Fibroblast of lung (primary cell): ENCODE results near the gene MAGEA4. TPM values are rescaled to one million over a fixed set of nuclear protein-coding genes. Genes with fewer than 3 reads are reported as not detected.

ENCODE experiments used
- DNase-seq, 2 donors: peaks; one replicate each; pipeline versions ENCODE4 v3.0.0 to v3.0.0-alpha.2; 2010; ENCODE audit warnings: low read depth in 2 of 2
- H2AFZ ChIP-seq: 2 replicates; pipeline ENCODE4 v1.5.1; 2012; ENCODE audit warnings: low read length, control low read depth, inconsistent platforms
- H3K27ac ChIP-seq: 2 replicates; pipeline ENCODE4 v1.5.1; 2011; ENCODE audit warnings: low read length, control low read depth; ENCODE audit not compliant: insufficient read depth
- H3K27me3 ChIP-seq: 2 replicates; pipeline ENCODE4 v1.5.1; 2011; ENCODE audit warnings: mild to moderate bottlenecking, low read length; ENCODE audit not compliant: control insufficient read depth, insufficient read depth
- H3K36me3 ChIP-seq: 2 replicates; pipeline ENCODE4 v1.5.1; 2011; ENCODE audit warnings: low read length; ENCODE audit not compliant: control insufficient read depth, insufficient read depth
- H3K4me1 ChIP-seq: 2 replicates; pipeline ENCODE4 v1.5.1; 2011; ENCODE audit warnings: low read length; ENCODE audit not compliant: control insufficient read depth, insufficient read depth; ENCODE audit errors: extremely low read depth
- H3K4me2 ChIP-seq: 2 replicates; pipeline ENCODE4 v1.5.1; 2011; ENCODE audit warnings: low read length, control low read depth; ENCODE audit not compliant: insufficient read depth; ENCODE audit errors: extremely low read depth
- H3K4me3 ChIP-seq, 4 experiments: fragments of 200-600 bp in 1 of 4; sonication (generic) in 1 of 4; replicated peaks in 1 of 4; 2 replicates each; pipeline ENCODE4 v1.5.1; 2011 to 2016; ENCODE audit warnings: low read length in 4 of 4, low read depth in 3 of 4, mild to moderate bottlenecking in 3 of 4, control low read depth in 2 of 4, inconsistent platforms in 1 of 4, mixed read lengths in 1 of 4; ENCODE audit not compliant: insufficient read depth in 1 of 4; ENCODE audit errors: control extremely low read depth in 1 of 4
- H3K79me2 ChIP-seq: 2 replicates; pipeline ENCODE4 v1.5.1; 2012; ENCODE audit warnings: mild to moderate bottlenecking, low read length, inconsistent platforms; ENCODE audit not compliant: control insufficient read depth, insufficient read depth
- H3K9ac ChIP-seq: 2 replicates; pipeline ENCODE4 v1.5.1; 2011; ENCODE audit warnings: mild to moderate bottlenecking, low read length, control low read depth; ENCODE audit not compliant: insufficient read depth
- H3K9me3 ChIP-seq: 2 replicates; pipeline ENCODE4 v1.5.1; 2012; ENCODE audit warnings: low read depth, low read length; ENCODE audit not compliant: control insufficient read depth, insufficient read depth
- H4K20me1 ChIP-seq: 2 replicates; pipeline ENCODE4 v1.5.1; 2011; ENCODE audit warnings: low read length; ENCODE audit not compliant: control insufficient read depth, insufficient read depth; ENCODE audit errors: extremely low read depth
- CTCF ChIP-seq, 2 donors: IDR thresholded peaks in 1 of 2; conservative IDR thresholded peaks in 1 of 2; 1 replicate in 1 of 2; 2 replicates in 1 of 2; pipeline ENCODE4 v1.5.1; 2011 to 2012; ENCODE audit warnings: low read length in 2 of 2, control low read depth in 1 of 2, inconsistent platforms in 1 of 2, low read depth in 1 of 2, mild to moderate bottlenecking in 1 of 2
- EZH2 ChIP-seq: IDR thresholded peaks from 2 replicates; pipeline ENCODE4 v1.5.1; 2012; ENCODE audit warnings: low read length, control low read depth, mild to moderate bottlenecking; ENCODE audit errors: missing control alignments
- polyA plus RNA-seq, 2 donors: library from polyadenylated mRNA; depleted of rRNA in 1 of 2; stranded (reverse) in 1 of 2; unstranded in 1 of 2; fragments of >200 nt; gene quantifications; 2 replicates each; pipeline ENCODE4 v1.2.1, GENCODE V29; 2011 to 2012; ENCODE audit warnings: missing spikeins in 1 of 2
- total RNA-seq: library from RNA; depleted of rRNA; stranded (reverse); fragments of >200 nt; gene quantifications from 2 replicates; pipeline ENCODE4 v1.2.1, GENCODE V29; 2014

The MAGEA4 gene
- total and polyA plus RNA-seq, 2 donors (not counting 1 experiment from before 2014, with no cell fraction given): not detected

GRCh38 chrX:151970661-151971060 is 58.0 kb downstream of the MAGEA4 start:
- no peaks in the 10 kb centered on the region for H3K9me3 ChIP-seq
- peaks cover 5% of the 10 kb centered on the region for H3K27me3 ChIP-seq
- no peak for TF ChIP-seq EZH2
- H2AFZ ChIP-seq: no peak overlapping the region
- no peaks in the 10 kb centered on the region for H3K36me3 ChIP-seq
- no peak overlapping the region for H3K9ac ChIP-seq
- H3K4me2 ChIP-seq: no peak overlapping the region
- no peaks in the 10 kb centered on the region for H3K4me1 ChIP-seq
- no peak overlapping the region for H3K27ac ChIP-seq
- peak; percentile 89 to 94 for DNase-seq
- no peak overlapping the region for H3K4me3 ChIP-seq
- H3K79me2 ChIP-seq: no peaks in the 10 kb centered on the region
- no peaks in the 10 kb centered on the region for H4K20me1 ChIP-seq

GRCh38 chrX:151973060-151973661 is 60.5 kb downstream of the MAGEA4 start:
- Histone ChIP-seq H3K36me3 (no peaks in the 10 kb centered on the region), H3K4me2 (peak overlapping the region; percentile 35), H3K27me3 (peaks cover 6% of the 10 kb centered on the region), H3K79me2 (no peaks in the 10 kb centered on the region), H3K9me3 (no peaks in the 10 kb centered on the region), H3K9ac (no peak overlapping the region), H3K4me3 (peak overlapping the region in 3 of 4 experiments; percentile 19 to 56 (median 33)), H3K4me1 (no peaks in the 10 kb centered on the region), H3K27ac (no peak overlapping the region), H2AFZ (no peak overlapping the region), H4K20me1 (no peaks in the 10 kb centered on the region)
- TF ChIP-seq EZH2 (no peak), CTCF (conservative IDR thresholded peaks at IDR 0.05 in 1 of 2, IDR thresholded peaks at IDR 0.05 in 1 of 2; ENCODE audit: low read depth in 1 of 2, low read length in 2 of 2) (no peak)
- DNase-seq: peak in 1 of 2 donors; percentile 32

GRCh38 chrX:151973851-151974335 is 61.2 kb downstream of the MAGEA4 start:
- Histone ChIP-seq H3K4me3 (peak overlapping the region; percentile 19 to 56 (median 27)), H3K27ac (no peak overlapping the region), H3K27me3 (peaks cover 6% of the 10 kb centered on the region), H3K4me1 (no peaks in the 10 kb centered on the region), H2AFZ (no peak overlapping the region), H3K36me3 (no peaks in the 10 kb centered on the region), H4K20me1 (no peaks in the 10 kb centered on the region), H3K79me2 (no peaks in the 10 kb centered on the region), H3K9ac (peak overlapping the region; percentile 46), H3K4me2 (peak overlapping the region; percentile 35), H3K9me3 (no peaks in the 10 kb centered on the region)
- TF ChIP-seq CTCF (conservative IDR thresholded peaks at IDR 0.05 in 1 of 2, IDR thresholded peaks at IDR 0.05 in 1 of 2; ENCODE audit: low read depth in 1 of 2, low read length in 2 of 2): no peak
- TF ChIP-seq EZH2: no peak
- DNase-seq: peak in 1 of 2 donors; percentile 24

Other genes starting within 250 kb of the MAGEA4 start
- 0.66 and 1.0 TPM in 2 replicates for gene PRRG3, start 217.4 kb upstream of the MAGEA4 start, total RNA-seq
- 0.03 TPM in 1 of 2 replicates, not detected in the other for gene PRRG3, start 217.4 kb upstream of the MAGEA4 start, polyA plus RNA-seq
- gene FATE1, start 196.9 kb upstream of the MAGEA4 start, total RNA-seq: not detected in 2 replicates
- gene FATE1, start 196.9 kb upstream of the MAGEA4 start, polyA plus RNA-seq: not detected in 2 replicates
- gene CNGA2, start 178.1 kb upstream of the MAGEA4 start, total RNA-seq: not detected in 2 replicates
- gene CNGA2, start 178.1 kb upstream of the MAGEA4 start, polyA plus RNA-seq: not detected in 2 replicates
- gene GABRE, start 61.8 kb downstream of the MAGEA4 start, total RNA-seq: 3.8 and 23.1 TPM in 2 replicates
- gene GABRE, start 61.8 kb downstream of the MAGEA4 start, polyA plus RNA-seq: 2.0 and 2.1 TPM in 2 replicates
- not detected in 2 replicates for gene MAGEA10, start 225.7 kb downstream of the MAGEA4 start, total RNA-seq
- not detected in 2 replicates for gene MAGEA10, start 225.7 kb downstream of the MAGEA4 start, polyA plus RNA-seq